Measurements from ENCODE around the gene CYP11A1. TPM values are rescaled to one million over a fixed set of nuclear protein-coding genes. Genes with fewer than 3 reads are reported as not detected.
A peak's percentile ranks its signal among the peaks of the same experiment; 100 is the strongest.

CYP11A1 gene
- total RNA-seq (2014; rRNA removed; shearing (Covaris generic)), result 5.2 and 5.6 TPM in 2 replicates

DNA sequence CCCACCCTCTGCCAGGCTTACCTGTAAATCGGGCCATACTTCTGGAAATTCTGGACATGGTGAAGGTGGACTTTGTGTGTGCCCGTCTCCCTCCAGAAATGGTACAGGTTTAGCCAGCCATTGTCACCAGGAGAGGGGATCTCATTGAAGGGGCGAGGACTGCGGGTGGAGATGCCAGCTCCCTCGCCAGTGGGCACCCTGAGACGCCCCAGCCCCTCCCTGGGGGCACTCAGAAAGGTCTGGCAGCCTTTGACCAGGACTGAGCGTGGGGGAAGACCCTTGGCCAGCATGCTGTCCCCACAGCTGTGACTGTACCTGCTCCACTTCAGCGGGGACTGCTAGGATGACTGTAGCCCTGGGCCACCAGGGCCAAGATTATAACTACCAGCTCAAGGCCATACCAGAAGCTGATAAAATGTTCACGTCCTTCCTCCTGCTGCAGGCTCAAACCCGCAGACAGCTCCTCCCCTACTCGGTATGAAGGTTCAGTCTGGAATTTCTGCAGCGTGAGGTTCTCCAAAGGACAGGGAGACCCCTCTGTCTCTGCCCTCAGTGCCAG, at the start of gene CYP11A1:
Gene CYP11A1 (minus strand): TSS at position 351 of the 559 bp plus-strand sequence. CDS start 61 bp downstream, at position 290.
- Histone ChIP-seq H3K4me3 (ENCODE audit: insufficient read depth, low read depth, low read length) (no peak within 1 kb of the TSS), H3K27me3 (ENCODE audit: control insufficient read depth, insufficient read depth, low read length) (peaks cover 4% of the 10 kb centered on the region; the same call in 1 of the 2 replicates), H3K36me3 (replicated peaks; ENCODE audit: control insufficient read depth, insufficient read depth, low read length) (no peaks in the 10 kb centered on the region)
- DNase-seq, result peak; percentile 28

DNA sequence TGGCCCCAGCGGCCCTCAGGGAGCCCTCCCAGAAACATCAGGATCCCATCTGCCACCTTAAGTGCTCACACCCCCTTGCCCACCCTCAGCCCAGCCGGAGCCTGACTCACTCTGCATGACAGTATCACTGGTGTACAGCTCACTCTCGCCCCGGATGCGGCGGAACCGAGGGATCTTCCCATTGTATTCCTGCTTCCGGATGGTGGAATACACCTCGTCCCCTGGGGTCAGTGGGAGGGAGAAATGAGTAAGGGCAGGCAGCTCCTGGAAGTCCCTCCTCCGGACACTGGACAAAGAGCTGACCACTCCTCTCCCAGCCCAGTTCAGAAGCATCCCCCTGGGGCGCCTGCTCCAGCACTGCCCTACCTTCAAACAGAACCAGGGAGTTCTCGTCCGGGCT, 49.8 kb upstream of the CYP11A1 start:
- Histone ChIP-seq H3K36me3 (replicated peaks; ENCODE audit: control insufficient read depth, insufficient read depth, low read length) (peaks cover 6% of the 10 kb centered on the region), H3K4me3 (ENCODE audit: insufficient read depth, low read depth, low read length) (no peak overlapping the region), H3K27me3 (ENCODE audit: control insufficient read depth, insufficient read depth, low read length) (no peaks in the 10 kb centered on the region)
- no peak for DNase-seq

DNA sequence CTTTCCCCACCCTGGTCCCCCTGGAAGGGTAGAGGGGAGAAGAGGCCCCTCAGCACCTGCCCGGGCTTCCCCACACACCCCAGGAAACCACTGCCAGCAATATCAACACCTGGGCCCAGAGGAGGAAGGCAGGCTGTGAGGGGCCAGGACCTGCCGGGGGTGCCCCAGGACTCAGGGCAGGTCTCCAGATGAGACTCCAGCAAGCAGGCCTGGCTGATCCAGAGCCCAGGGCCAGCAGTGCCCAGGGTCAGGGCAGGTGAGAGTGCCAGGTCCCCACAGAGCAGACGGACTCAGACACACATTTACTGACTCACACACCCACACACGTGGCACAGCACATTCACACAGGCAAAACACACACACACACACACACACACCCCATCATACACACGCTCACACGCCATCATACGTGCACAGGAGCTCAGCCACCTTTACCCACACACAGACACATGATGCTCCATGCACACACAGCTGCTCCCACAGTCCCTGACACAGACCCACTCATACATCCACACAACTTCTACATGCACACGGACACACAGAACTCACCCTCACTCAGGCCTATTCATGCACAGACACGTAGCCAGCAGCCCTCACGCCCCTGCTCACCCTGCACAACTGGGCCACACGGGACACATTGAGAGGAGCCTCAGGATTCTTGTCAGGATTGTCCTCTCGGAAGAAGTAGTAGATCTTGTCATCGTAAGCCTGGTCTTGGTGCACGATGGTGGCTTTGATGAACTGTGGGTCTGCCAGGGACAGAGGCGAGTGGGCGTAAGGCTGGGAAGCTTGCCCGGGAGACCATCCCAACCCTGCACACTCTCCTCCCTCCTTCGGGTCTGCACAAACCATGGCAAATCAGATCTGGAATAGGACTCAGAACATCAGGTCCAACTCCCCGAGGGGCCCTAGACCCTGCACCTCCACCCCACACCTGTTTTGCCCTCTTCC, 48.8 kb upstream of the CYP11A1 start:
- no peaks in the 10 kb centered on the region for H3K27me3 ChIP-seq (ENCODE audit: control insufficient read depth, insufficient read depth, low read length)
- no peak overlapping the region for H3K4me3 ChIP-seq (ENCODE audit: insufficient read depth, low read depth, low read length)
- DNase-seq, result no peak
- H3K36me3 ChIP-seq (replicated peaks; ENCODE audit: control insufficient read depth, insufficient read depth, low read length), result peaks cover 6% of the 10 kb centered on the region

DNA sequence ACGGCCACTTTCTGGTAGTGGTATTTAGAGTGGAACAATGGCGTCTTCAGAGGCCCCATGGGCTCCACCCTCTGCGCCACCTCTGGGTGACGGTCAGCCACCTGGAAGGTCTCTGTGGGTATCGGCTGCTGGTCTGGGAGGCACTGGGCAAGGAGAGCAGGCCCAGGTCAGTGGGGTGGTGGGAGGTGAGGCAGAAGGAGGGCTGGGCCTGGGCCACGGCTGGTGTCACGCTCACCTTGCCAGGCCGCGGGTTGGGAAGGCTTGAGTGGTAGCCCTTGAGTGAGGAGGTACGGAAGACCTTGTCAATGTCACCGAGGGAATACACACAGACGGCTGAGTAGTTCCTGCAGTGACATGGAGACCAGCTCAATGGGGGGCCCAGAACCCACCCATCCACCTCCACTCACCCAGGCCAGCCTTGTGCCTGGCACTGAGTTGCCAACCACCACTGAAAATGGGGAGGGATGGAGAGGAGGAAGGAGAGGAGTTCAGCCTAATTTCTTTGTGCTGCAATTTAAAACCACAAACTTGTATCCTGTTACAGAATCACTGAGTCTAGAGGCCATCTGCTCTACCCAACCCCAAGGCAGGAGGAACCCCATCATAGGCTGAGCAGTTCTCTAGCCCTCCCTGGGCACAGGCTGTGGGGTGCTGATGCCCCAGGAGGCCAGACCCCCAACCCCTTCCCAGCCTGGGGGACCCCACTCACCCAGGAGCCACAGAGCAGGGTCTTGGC, 47.3 kb upstream of the CYP11A1 start:
- Histone ChIP-seq H3K36me3 (replicated peaks; ENCODE audit: control insufficient read depth, insufficient read depth, low read length) (peaks cover 6% of the 10 kb centered on the region), H3K4me3 (ENCODE audit: insufficient read depth, low read depth, low read length) (no peak overlapping the region), H3K27me3 (ENCODE audit: control insufficient read depth, insufficient read depth, low read length) (no peaks in the 10 kb centered on the region)
- no peak for DNase-seq

DNA sequence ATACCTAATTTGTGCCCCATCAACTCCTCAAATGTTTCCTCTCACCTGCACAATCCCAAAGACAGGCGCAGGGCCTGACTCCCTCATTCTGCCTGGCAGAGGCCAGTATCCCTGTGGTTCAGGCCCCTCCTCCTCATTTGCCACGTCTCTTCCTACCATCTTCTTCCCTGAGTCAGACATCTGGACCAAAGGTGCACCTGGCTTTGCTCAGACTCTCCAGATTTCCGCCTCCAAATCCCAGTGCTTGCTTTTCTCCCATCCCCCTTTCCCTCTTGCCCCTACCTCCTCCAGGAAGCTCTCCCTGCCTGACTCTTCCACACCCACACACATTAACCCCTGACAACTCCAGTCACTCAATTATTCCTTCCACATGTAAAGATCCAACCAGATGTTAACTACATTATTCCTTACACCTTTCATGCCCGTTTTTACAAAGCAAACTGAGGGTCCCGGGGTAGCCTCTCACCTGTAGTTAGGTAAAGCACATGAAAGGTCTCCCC, 46.7 kb upstream of the CYP11A1 start:
- H3K36me3 ChIP-seq (replicated peaks; ENCODE audit: control insufficient read depth, insufficient read depth, low read length), result peaks cover 6% of the 10 kb centered on the region
- DNase-seq, result no peak
- H3K27me3 ChIP-seq (ENCODE audit: control insufficient read depth, insufficient read depth, low read length), result no peaks in the 10 kb centered on the region
- no peak overlapping the region for H3K4me3 ChIP-seq (ENCODE audit: insufficient read depth, low read depth, low read length)

DNA sequence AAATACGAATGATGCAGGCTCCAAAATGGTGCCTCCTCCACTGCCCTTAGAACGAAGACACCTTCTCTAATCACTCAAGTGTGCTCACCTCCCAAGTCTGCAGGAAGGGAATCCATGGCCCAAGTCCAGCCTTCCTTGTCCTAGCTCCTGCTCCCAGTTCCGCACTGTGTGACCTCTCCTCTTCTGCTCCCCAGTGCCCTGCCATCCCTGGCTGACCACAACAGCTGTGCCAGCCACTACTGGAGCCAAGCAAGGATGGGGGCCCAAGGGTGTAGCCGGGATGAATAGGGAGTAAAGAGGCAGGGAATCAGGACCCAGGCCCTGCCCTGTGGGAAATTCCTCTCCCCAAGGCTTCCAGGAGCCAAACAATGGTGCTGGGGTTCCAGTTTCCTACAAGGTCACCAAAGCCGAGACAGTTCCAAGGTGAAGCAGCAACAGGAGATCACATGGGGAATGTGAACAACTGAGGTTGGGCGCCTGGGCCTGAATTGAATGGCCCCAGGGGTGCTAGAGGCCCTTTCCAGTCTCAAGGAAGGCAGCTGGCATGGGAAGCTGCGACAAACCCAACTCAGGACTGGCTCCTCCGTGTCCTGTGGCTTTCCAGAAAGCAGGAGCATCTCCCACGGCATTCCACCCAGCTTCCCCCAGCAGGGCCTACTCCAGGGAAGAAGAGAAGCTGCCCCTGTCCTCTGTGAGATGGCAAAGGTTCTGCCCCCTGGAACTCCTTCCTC, 46.1 kb upstream of the CYP11A1 start:
- no peak overlapping the region for H3K4me3 ChIP-seq (ENCODE audit: insufficient read depth, low read depth, low read length)
- peaks cover 6% of the 10 kb centered on the region for H3K36me3 ChIP-seq (replicated peaks; ENCODE audit: control insufficient read depth, insufficient read depth, low read length)
- DNase-seq, result no peak
- no peaks in the 10 kb centered on the region for H3K27me3 ChIP-seq (ENCODE audit: control insufficient read depth, insufficient read depth, low read length)

DNA sequence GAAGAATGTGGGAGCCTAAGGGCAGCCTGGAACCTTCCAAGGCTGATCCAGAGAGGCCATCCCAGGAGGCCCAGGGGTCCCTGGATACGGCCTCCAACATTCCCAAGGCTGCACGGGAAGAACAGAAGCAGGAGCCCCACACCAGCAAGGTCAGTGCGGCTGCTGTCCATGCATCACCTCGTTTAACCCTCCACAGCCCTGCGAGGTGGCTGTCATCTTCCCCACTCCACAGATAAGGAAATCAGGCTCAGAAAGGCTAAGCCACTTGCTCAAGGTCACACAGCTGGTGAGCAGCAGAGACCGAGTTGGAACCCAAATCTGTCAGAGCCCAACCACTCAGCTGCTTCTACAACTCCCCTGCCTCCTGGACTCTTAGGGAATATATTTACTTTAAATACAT, 44.7 kb upstream of the CYP11A1 start:
- no peak for DNase-seq
- Histone ChIP-seq H3K27me3 (ENCODE audit: control insufficient read depth, insufficient read depth, low read length) (no peaks in the 10 kb centered on the region), H3K4me3 (ENCODE audit: insufficient read depth, low read depth, low read length) (no peak overlapping the region), H3K36me3 (replicated peaks; ENCODE audit: control insufficient read depth, insufficient read depth, low read length) (peaks cover 6% of the 10 kb centered on the region)

DNA sequence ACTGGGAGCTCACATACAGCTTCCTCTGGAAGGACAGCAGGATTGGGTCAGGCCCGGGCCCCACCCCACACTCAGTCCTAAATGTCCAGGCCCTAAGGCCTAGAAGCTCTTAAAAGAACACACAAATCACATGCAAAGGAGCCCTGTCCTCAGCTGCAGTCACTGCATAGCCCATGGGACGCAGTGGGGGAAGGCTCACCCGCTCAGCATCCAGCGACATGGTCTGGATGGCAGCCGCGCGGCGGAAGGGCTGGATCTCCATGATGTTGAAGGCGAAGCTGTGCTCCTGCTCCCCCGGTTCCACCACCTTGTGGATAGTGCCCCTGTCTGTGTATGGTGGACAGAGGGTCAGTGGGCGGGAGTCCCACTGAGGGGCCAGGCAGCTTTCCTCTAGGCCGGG, 44.2 kb upstream of the CYP11A1 start:
- Histone ChIP-seq H3K36me3 (replicated peaks; ENCODE audit: control insufficient read depth, insufficient read depth, low read length) (peaks cover 6% of the 10 kb centered on the region), H3K27me3 (ENCODE audit: control insufficient read depth, insufficient read depth, low read length) (no peaks in the 10 kb centered on the region), H3K4me3 (ENCODE audit: insufficient read depth, low read depth, low read length) (no peak overlapping the region)
- no peak for DNase-seq

DNA sequence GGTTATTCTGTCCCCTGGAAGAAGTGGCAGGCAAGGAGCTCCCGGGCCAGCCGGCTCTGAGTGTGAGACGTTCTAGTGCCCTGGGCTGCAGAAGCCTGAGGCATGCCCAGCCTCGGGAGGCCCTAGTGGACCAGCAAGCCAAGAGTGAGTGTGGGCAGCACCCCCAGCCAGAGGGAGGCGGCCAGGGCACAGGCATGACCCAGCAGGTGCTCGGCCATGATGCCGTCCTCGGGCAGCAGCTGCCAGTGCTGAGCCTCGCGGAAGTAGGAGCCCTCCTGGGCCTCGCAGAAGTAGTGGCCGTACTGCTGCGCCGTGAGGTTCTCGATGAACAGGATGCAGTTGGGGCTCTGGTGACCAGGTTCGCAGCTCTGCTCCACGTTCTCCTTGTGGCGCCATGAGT, 43.1 kb upstream of the CYP11A1 start:
- DNase-seq, result no peak
- no peak overlapping the region for H3K4me3 ChIP-seq (ENCODE audit: insufficient read depth, low read depth, low read length)
- peaks cover 3% of the 10 kb centered on the region for H3K36me3 ChIP-seq (replicated peaks; ENCODE audit: control insufficient read depth, insufficient read depth, low read length)
- H3K27me3 ChIP-seq (ENCODE audit: control insufficient read depth, insufficient read depth, low read length), result no peaks in the 10 kb centered on the region

DNA sequence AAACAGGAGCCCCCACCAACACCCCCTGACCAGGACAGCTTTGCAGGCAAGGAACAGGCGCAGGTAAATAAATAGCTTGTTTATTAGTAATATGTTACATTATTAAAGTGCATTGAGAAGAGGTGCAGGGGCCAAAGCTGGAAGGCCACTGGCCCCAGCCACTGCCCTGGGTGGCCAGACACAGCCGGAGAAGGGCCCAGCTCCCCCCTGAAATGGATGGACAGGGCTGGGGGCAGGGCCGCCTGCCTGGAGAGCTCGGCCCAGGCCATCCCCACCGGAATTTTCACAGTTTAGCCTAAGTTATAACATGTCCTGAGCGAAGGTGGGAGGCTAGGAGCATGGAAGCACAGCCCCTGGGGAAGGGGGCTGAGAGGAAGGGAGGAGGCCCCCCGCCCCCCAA, 41.8 kb upstream of the CYP11A1 start:
- no peaks in the 10 kb centered on the region; the same call in 1 of the 2 replicates for H3K36me3 ChIP-seq (replicated peaks; ENCODE audit: control insufficient read depth, insufficient read depth, low read length)
- no peak for DNase-seq

DNA sequence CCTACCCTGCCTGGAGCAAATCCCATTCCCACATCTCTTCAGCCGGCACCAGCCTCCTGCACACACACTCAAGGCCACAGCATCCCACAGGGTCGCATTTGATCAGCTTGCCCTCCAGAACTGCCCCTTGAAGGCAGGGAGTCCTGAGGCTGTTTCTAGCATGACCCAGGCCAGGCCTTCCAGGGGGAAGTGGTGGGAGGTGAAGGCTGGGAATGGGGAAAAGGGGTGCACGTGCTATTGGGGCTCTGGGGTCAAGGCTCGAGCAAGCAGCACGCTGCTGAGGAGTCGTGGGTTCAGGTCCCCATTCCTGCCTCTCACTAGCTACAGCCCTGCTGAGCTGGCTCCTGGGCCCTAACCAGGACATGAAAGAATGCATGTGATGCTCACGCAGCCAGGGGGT, 41.4 kb upstream of the CYP11A1 start:
- DNase-seq, result no peak
- Histone ChIP-seq H3K27me3 (ENCODE audit: control insufficient read depth, insufficient read depth, low read length) (no peaks in the 10 kb centered on the region), H3K36me3 (replicated peaks; ENCODE audit: control insufficient read depth, insufficient read depth, low read length) (no peaks in the 10 kb centered on the region; the same call in 1 of the 2 replicates), H3K4me3 (ENCODE audit: insufficient read depth, low read depth, low read length) (no peak overlapping the region)

More for the DNA sequence above, 41.8 kb upstream of the CYP11A1 start:
- Histone ChIP-seq H3K27me3 (ENCODE audit: control insufficient read depth, insufficient read depth, low read length) (no peaks in the 10 kb centered on the region), H3K4me3 (ENCODE audit: insufficient read depth, low read depth, low read length) (no peak overlapping the region)

DNA sequence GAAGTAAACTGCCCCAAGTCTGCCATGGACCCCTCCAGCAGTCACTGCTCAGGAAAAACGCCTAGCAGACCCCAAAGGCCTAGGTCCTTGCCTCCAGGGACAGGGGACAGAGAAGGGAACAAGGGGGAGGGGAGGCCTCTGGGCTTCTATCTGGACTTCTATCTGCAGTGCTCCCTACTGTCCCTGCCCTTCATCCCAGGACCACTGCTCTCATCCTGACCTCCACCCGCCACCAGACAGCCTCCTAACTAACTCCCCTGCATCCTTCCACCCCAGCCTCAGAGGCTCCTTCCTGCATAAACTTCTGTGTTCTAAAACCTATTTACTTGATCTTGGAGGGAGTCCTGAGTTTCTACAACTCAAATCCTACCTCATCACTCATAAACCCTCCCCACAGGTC, 40.9 kb upstream of the CYP11A1 start:
- DNase-seq, result no peak
- Histone ChIP-seq H3K27me3 (ENCODE audit: control insufficient read depth, insufficient read depth, low read length) (no peaks in the 10 kb centered on the region), H3K36me3 (replicated peaks; ENCODE audit: control insufficient read depth, insufficient read depth, low read length) (no peaks in the 10 kb centered on the region; the same call in 1 of the 2 replicates), H3K4me3 (ENCODE audit: insufficient read depth, low read depth, low read length) (no peak overlapping the region)

DNA sequence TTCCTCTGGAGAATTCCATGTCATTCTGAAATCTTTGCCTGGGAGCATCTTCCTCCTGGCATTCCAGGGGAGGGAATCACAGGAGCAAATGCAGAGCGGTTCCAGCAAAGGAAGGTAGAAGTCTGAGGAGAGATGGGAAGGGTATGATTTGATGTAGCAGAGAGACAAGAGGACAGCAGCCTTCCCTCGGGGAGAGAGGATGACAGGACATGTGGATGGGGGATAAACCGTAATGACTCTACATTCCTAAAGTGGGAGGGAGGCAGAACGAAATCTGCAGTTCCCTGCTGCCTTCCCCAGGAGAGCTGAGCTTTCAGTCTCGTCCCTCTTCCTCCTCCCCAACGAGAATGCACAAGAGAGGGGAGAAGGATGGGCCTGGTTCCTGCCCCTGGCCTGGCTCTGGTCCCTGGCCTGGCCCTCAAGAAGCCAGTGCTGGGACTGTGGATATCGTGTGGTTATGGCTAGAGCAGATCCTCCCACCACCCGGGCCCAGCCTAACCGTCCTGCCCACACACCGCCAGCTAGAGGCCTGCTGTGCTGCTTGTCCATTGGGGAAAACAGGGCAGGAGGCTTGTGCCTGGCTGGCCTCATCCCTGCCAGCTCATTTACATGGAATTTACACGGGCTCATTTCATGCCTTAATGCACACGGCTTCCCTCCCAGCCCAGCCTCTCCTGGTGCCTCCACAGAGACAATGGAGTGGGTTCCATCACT, 39.7 kb upstream of the CYP11A1 start:
- Histone ChIP-seq H3K36me3 (replicated peaks; ENCODE audit: control insufficient read depth, insufficient read depth, low read length) (no peaks in the 10 kb centered on the region; the same call in 1 of the 2 replicates), H3K4me3 (ENCODE audit: insufficient read depth, low read depth, low read length) (no peak overlapping the region), H3K27me3 (ENCODE audit: control insufficient read depth, insufficient read depth, low read length) (no peaks in the 10 kb centered on the region)
- DNase-seq, result peak; percentile 84
